ENCODE measurements around the gene VAV2.

Gene VAV2

GRCh38 chr9:134003237-134003636 lies 11.1 kb upstream of the VAV2 start:
- H3K4me3 ChIP-seq (ENCODE audit: low read length), result no peak overlapping the region

GRCh38 chr9:134002796-134003195 lies 10.7 kb upstream of the VAV2 start:
- H3K4me3 ChIP-seq (ENCODE audit: low read length), result no peak overlapping the region
- TF ChIP-seq CTCF (IDR thresholded peaks at IDR 0.05; ENCODE audit: insufficient read depth, low read depth, low read length, missing control alignments), result no peak
- no peak for DNase-seq (ENCODE audit: low read depth)

More at GRCh38 chr9:134003237-134003636, 11.1 kb upstream of the VAV2 start:
- TF ChIP-seq CTCF (IDR thresholded peaks at IDR 0.05; ENCODE audit: insufficient read depth, low read depth, low read length, missing control alignments), result no peak
- no peak for DNase-seq (ENCODE audit: low read depth)

GRCh38 chr9:133999851-134000265 lies 7.7 kb upstream of the VAV2 start:
- no peak for DNase-seq (ENCODE audit: low read depth)
- no peak for TF ChIP-seq CTCF (IDR thresholded peaks at IDR 0.05; ENCODE audit: insufficient read depth, low read depth, low read length, missing control alignments)
- H3K4me3 ChIP-seq (ENCODE audit: low read length), result no peak overlapping the region

- no peak for TF ChIP-seq CTCF (IDR thresholded peaks at IDR 0.05; ENCODE audit: insufficient read depth, low read depth, low read length, missing control alignments)
- no peak overlapping the region for H3K4me3 ChIP-seq (ENCODE audit: low read length)
- DNase-seq (ENCODE audit: low read depth), result no peak
Measured at GRCh38 chr9:133998915-133999595, 6.9 kb upstream of the VAV2 start.

GRCh38 chr9:133997584-133997983 lies 5.5 kb upstream of the VAV2 start:
- no peak for DNase-seq (ENCODE audit: low read depth)
- no peak overlapping the region for H3K4me3 ChIP-seq (ENCODE audit: low read length)
- no peak for TF ChIP-seq CTCF (IDR thresholded peaks at IDR 0.05; ENCODE audit: insufficient read depth, low read depth, low read length, missing control alignments)

GRCh38 chr9:133996531-133997520 lies 4.7 kb upstream of the VAV2 start:
- H3K4me3 ChIP-seq (ENCODE audit: low read length), result no peak overlapping the region

More at GRCh38 chr9:133996531-133997520, 4.7 kb upstream of the VAV2 start:
- TF ChIP-seq CTCF (IDR thresholded peaks at IDR 0.05; ENCODE audit: insufficient read depth, low read depth, low read length, missing control alignments), result no peak
- no peak for DNase-seq (ENCODE audit: low read depth)
